ENCODE data around the gene RPRD1B.

Gene RPRD1B

DNA sequence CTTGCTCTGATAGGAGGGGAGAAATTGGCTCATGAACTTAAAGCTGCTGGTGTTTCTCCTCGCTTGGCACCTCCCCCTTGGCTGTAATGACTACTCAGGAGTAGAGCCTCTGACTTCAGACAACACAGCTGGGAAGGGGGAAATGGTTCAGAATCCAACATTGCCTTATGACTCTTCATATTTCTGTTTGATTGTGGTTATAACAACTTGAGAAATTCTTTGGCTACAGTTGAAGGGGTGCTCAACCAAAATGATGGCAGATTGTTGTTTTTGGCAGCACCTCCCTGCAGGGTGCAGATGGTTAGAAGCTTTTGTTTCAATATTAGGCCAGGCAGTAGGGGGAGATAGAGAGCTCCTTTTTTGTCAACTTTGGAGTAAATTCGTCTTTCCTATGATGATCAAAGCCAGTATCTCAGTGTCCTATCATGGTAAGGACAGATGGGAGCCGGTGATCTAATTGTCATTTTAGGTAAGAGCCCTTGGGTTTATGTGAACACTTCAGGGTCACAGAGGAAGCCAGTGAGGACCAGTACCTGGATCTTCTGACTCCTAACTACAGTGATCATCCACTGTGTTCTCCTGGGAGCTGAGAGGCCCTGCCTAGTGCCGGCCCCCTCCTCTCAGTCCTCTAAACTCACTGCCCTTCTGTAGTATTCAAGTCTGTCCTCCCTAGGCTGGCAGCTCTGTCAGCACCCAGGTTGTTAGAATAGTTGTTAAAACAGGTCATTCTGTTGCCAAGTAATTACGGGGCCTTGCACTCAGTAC is 39.9 kb downstream of the RPRD1B start:
- H3K27ac ChIP-seq, result no peak overlapping the region; the same call in 1 of the 2 replicates
- DNase-seq (ENCODE audit: low spot score), result peak; percentile 80
- TF ChIP-seq CTCF (conservative IDR thresholded peaks at IDR 0.05; ENCODE audit: low read depth), result peak; percentile 89
- ChIA-PET POLR2A (ENCODE audit: low non-redundant PET) (no interaction called here), CTCF (interaction anchor here (0.5 to 4.7 kb wide), 33 partner anchors 8 to 450 kb away, joined by 3 to 55 read pairs (median 4); partner anchors contain the start of gene TGM2)

DNA sequence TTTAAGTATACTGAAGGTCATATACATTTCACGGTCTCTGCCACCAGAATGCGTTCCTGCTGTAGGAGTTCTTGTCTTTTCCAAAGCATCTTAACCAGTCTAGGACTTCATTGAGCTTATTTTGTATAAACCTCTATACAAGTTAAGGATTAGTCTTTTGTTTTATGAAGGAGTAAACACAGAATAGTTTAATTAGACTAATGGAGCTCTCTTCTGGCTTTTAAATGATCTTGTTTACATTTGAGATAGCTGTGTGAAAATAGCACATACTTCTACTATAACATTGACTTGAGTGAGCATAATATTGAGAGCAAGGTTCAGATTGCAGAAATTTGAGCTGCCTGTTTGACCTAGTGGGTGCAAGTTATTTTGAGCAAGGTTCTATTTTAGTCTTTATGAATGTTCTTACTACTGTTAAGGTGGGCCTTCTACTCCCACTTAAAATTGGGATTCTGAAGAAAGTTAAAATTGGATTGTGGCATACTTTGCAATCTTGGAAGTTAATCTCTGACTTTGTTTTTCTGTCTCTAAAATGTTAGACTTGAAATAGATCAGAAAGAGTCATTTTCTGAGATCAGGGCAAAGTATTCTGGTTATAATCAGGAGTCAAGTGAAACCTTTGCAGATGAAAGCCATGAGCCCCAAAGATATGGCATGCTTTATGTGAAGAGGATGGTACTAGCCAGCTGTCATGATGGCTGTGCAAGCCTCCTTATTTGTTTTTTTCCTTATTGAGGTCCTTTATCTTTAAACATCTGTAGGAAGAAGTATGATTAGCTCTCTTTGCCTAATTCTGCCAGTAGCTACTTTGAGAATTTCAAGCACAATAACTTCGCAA is 41.8 kb downstream of the RPRD1B start:
- TF ChIP-seq CTCF (conservative IDR thresholded peaks at IDR 0.05; ENCODE audit: low read depth), result no peak
- ChIA-PET CTCF (interaction anchor here (0.7 to 4.7 kb wide), 8 partner anchors 12 to 246 kb away, joined by 3 to 55 read pairs (median 4); no protein-coding TSS in a partner anchor), POLR2A (ENCODE audit: low non-redundant PET) (no interaction called here)
- no peak overlapping the region for H3K27ac ChIP-seq
- no peak for DNase-seq (ENCODE audit: low spot score)

GRCh38 chr20:38076548-38076947 is 43.0 kb downstream of the RPRD1B start:
- CTCF ChIA-PET, result interaction anchor here (0.6 to 4.7 kb wide), 3 partner anchors 111 to 287 kb away, joined by 3 to 55 read pairs (median 3); no protein-coding TSS in a partner anchor
- POLR2A ChIA-PET (ENCODE audit: low non-redundant PET), result no interaction called here
- H3K27ac ChIP-seq, result no peak overlapping the region
- DNase-seq (ENCODE audit: low spot score), result no peak
- TF ChIP-seq CTCF (conservative IDR thresholded peaks at IDR 0.05; ENCODE audit: low read depth), result no peak

DNA sequence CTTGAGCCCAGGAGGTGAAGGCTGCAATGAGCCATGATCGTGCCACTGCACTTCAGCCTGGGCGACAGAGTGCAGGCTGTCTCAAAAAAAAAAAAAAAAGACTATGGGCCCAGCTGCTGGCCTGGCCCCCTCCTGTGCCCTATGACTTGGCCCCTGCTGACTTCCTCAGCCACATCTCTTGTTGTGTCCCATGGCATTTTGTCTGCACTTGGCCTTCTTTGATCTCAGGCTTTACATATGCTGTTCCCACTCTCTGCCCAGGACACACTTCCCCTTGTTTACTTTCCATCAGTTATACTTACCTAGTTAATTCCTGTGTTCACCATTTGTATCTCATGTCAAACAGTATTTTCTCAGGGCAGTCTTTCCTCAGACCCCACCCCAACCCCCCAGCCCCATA is 44.5 kb downstream of the RPRD1B start:
- TF ChIP-seq CTCF (conservative IDR thresholded peaks at IDR 0.05; ENCODE audit: low read depth), result no peak
- CTCF ChIA-PET, result interaction anchor here (0.6 to 0.9 kb wide), 5 partner anchors 20 to 886 kb away, joined by 3 to 4 read pairs (median 3); partner anchors contain the start of gene SNHG17
- H3K27ac ChIP-seq, result no peak overlapping the region
- POLR2A ChIA-PET (ENCODE audit: low non-redundant PET), result no interaction called here
- DNase-seq (ENCODE audit: low spot score), result no peak

GRCh38 chr20:38079353-38079752 is 45.8 kb downstream of the RPRD1B start:
- no peak for TF ChIP-seq CTCF (conservative IDR thresholded peaks at IDR 0.05; ENCODE audit: low read depth)
- ChIA-PET CTCF (interaction anchor here (1.0 kb wide), 1 partner anchor 140 kb away, joined by 3 read pairs; no protein-coding TSS in a partner anchor), POLR2A (ENCODE audit: low non-redundant PET) (no interaction called here)
- H3K27ac ChIP-seq, result no peak overlapping the region
- no peak for DNase-seq (ENCODE audit: low spot score)

DNA sequence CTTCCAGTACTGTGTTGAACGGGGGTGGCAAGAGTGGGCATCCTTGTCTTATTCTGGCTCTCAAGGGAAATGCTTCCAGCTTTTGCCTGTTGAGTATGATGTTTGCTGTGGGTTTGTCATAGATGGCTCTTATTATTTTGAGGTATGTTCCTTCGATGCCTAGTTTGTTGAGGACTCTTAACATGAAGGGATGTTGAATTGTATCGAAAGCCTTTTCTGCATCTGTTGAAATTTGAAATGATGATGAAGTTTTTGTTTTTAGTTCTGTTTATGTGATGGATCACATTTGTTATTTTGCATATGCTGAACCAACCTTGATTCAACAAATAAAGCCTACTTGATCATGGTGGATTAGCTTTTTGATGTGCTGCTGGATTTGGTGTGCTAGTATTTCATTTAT is 48.0 kb downstream of the RPRD1B start:
- no peak for TF ChIP-seq CTCF (conservative IDR thresholded peaks at IDR 0.05; ENCODE audit: low read depth)
- ChIA-PET CTCF (interaction anchor here (0.6 to 1.3 kb wide), 4 partner anchors 8 to 139 kb away, joined by 3 to 4 read pairs (median 4); no protein-coding TSS in a partner anchor), POLR2A (ENCODE audit: low non-redundant PET) (no interaction called here)
- H3K27ac ChIP-seq, result no peak overlapping the region
- no peak for DNase-seq (ENCODE audit: low spot score)

Measured in RWPE1 (cell line).